22Rv1 (cell line): ENCODE data around the gene VRK1.

ENCODE experiments used
- CTCF ChIP-seq: fragments of 450-650 bp; IDR thresholded peaks from 2 replicates; pipeline ENCODE4 v1.5.1; 2017; ENCODE audit warnings: mild to moderate bottlenecking
- ZFX ChIP-seq: fragments of 450-650 bp; IDR thresholded peaks from 2 replicates; pipeline ENCODE4 v1.6.1; 2017; ENCODE audit warnings: antibody characterized with exemption, borderline replicate concordance

GRCh38 chr14:96783915-96784224 is 13.3 kb upstream of the VRK1 start:
- TF ChIP-seq CTCF (no peak), ZFX (no peak)
